HEK293 (cell line): Measurements from ENCODE around the gene ENDOD1.
A peak's percentile ranks its signal among the peaks of the same experiment; 100 is the strongest.

Experiments used
- CTCF ChIA-PET: fragments of 350-600 bp; formaldehyde crosslinking; extraction: SDS; loops from one replicate; lab custom pipeline; 2021; ENCODE audit warnings: antibody characterized with exemption; lab: Yijun Ruan, JAX
- POLR2A ChIA-PET: fragments of 300-600 bp; formaldehyde crosslinking; extraction: SDS; loops from one replicate; lab custom pipeline; 2020; ENCODE audit warnings: antibody characterized with exemption, inconsistent platforms; lab: Yijun Ruan, JAX
- H3K27ac ChIP-seq: fragments of 200-500 bp; sonication (Bioruptor generic); 2 replicates; pipeline ENCODE4 v1.5.1; 2014; ENCODE audit warnings: low read depth, low read length, control low read depth, inconsistent platforms; ENCODE audit errors: extremely low read depth
- H3K36me3 ChIP-seq, 2 experiments: fragments of 200-500 bp in 1 of 2; sonication (Bioruptor generic) in 1 of 2; 1 replicate in 1 of 2; 2 replicates in 1 of 2; pipeline ENCODE4 v1.5.1; 2014 to 2017; ENCODE audit warnings: inconsistent platforms in 2 of 2, low read length in 2 of 2; ENCODE audit not compliant: control insufficient read depth in 2 of 2, insufficient read depth in 1 of 2
- H3K4me1 ChIP-seq: fragments of 200-500 bp; sonication (Bioruptor generic); 2 replicates; pipeline ENCODE4 v1.5.1; 2014; ENCODE audit warnings: mild to moderate bottlenecking, low read length, inconsistent platforms; ENCODE audit not compliant: control insufficient read depth, insufficient read depth
- H3K4me3 ChIP-seq: 2 replicates; pipeline ENCODE4 v1.5.1; 2011; ENCODE audit warnings: low read depth, mild to moderate bottlenecking, control low read depth, low read length, moderate library complexity
- H3K9me3 ChIP-seq: fragments of 200-500 bp; sonication (Bioruptor generic); 2 replicates; pipeline ENCODE4 v1.5.1; 2014; ENCODE audit warnings: low read depth, low read length, inconsistent platforms; ENCODE audit not compliant: control insufficient read depth, insufficient read depth
- CTCF ChIP-seq: fragments of 450-650 bp; formaldehyde crosslinking; IDR thresholded peaks from 2 replicates; pipeline ENCODE4 v1.5.1; 2016; ENCODE audit warnings: missing biosample characterization, missing genetic modification characterization
- IKZF3 ChIP-seq: fragments of 450-650 bp; IDR thresholded peaks from 2 replicates; pipeline ENCODE4 v1.5.0; 2018; ENCODE audit warnings: missing biosample characterization, mild to moderate bottlenecking, missing genetic modification characterization, moderate library complexity
- KLF10 ChIP-seq: fragments of 450-650 bp; IDR thresholded peaks from 2 replicates; pipeline ENCODE4 v1.5.1; 2018; ENCODE audit warnings: missing biosample characterization, mild to moderate bottlenecking, missing genetic modification characterization
- PRDM1 ChIP-seq: fragments of 450-650 bp; formaldehyde crosslinking; IDR thresholded peaks from 2 replicates; pipeline ENCODE4; 2016; ENCODE audit warnings: missing biosample characterization, missing genetic modification characterization
- SP7 ChIP-seq: fragments of 450-650 bp; formaldehyde crosslinking; IDR thresholded peaks from 2 replicates; pipeline ENCODE4 v1.5.1; 2016; ENCODE audit warnings: missing biosample characterization, missing genetic modification characterization
- YY1 ChIP-seq: fragments of 450-650 bp; formaldehyde crosslinking; IDR thresholded peaks from 2 replicates; pipeline ENCODE4 v1.5.1; 2018; ENCODE audit warnings: missing biosample characterization, missing genetic modification characterization
- ZBTB1 ChIP-seq: fragments of 450-650 bp; formaldehyde crosslinking; IDR thresholded peaks from 2 replicates; pipeline ENCODE4 v1.5.1; 2016; ENCODE audit warnings: missing biosample characterization, missing genetic modification characterization
- ZBTB26 ChIP-seq: fragments of 450-650 bp; formaldehyde crosslinking; optimal IDR thresholded peaks from 2 replicates; pipeline ENCODE3; 2016; ENCODE audit warnings: missing biosample characterization, mild to moderate bottlenecking, missing genetic modification characterization
- ZEB2 ChIP-seq: fragments of 450-650 bp; formaldehyde crosslinking; IDR thresholded peaks from 2 replicates; pipeline ENCODE4 v1.5.1; 2016; ENCODE audit warnings: missing biosample characterization, missing genetic modification characterization
- ZFP3 ChIP-seq: fragments of 450-650 bp; formaldehyde crosslinking; IDR thresholded peaks from 2 replicates; pipeline ENCODE4 v1.5.1; 2016; ENCODE audit warnings: low read depth, missing biosample characterization, missing genetic modification characterization
- ZFP41 ChIP-seq: fragments of 450-650 bp; formaldehyde crosslinking; IDR thresholded peaks from 2 replicates; pipeline ENCODE4 v1.5.1; 2016; ENCODE audit warnings: missing biosample characterization, missing genetic modification characterization, borderline replicate concordance
- ZFP69B ChIP-seq: fragments of 450-650 bp; formaldehyde crosslinking; IDR thresholded peaks from 2 replicates; pipeline ENCODE4 v1.5.1; 2016; ENCODE audit warnings: missing biosample characterization, missing genetic modification characterization
- ZIC2 ChIP-seq: fragments of 450-650 bp; formaldehyde crosslinking; IDR thresholded peaks from 2 replicates; pipeline ENCODE4 v1.5.1; 2016; ENCODE audit warnings: missing biosample characterization, missing genetic modification characterization
- ZNF138 ChIP-seq: fragments of 450-650 bp; formaldehyde crosslinking; IDR thresholded peaks from 2 replicates; pipeline ENCODE4 v1.5.1; 2016; ENCODE audit warnings: missing biosample characterization, missing genetic modification characterization, borderline replicate concordance
- ZNF140 ChIP-seq: fragments of 450-650 bp; formaldehyde crosslinking; IDR thresholded peaks from 2 replicates; pipeline ENCODE4 v1.5.1; 2016; ENCODE audit warnings: missing biosample characterization, missing genetic modification characterization
- ZNF184 ChIP-seq: fragments of 450-650 bp; IDR thresholded peaks from 2 replicates; pipeline ENCODE4 v1.5.1; 2018; ENCODE audit warnings: missing biosample characterization, mild to moderate bottlenecking, missing genetic modification characterization
- ZNF19 ChIP-seq: fragments of 450-650 bp; formaldehyde crosslinking; IDR thresholded peaks from 2 replicates; pipeline ENCODE4; 2016; ENCODE audit warnings: missing biosample characterization, missing genetic modification characterization, low read depth
- ZNF211 ChIP-seq: fragments of 450-650 bp; formaldehyde crosslinking; IDR thresholded peaks from 2 replicates; pipeline ENCODE4 v1.5.1; 2016; ENCODE audit warnings: low read depth, missing biosample characterization, missing genetic modification characterization
- ZNF24 ChIP-seq: fragments of 450-650 bp; formaldehyde crosslinking; IDR thresholded peaks from 2 replicates; pipeline ENCODE4 v1.5.1; 2016; ENCODE audit warnings: missing biosample characterization, missing genetic modification characterization
- ZNF266 ChIP-seq: fragments of 450-650 bp; formaldehyde crosslinking; IDR thresholded peaks from 2 replicates; pipeline ENCODE4 v1.5.1; 2016; ENCODE audit warnings: missing biosample characterization, missing genetic modification characterization, low read depth
- ZNF362 ChIP-seq: fragments of 450-650 bp; formaldehyde crosslinking; IDR thresholded peaks from 2 replicates; pipeline ENCODE4 v1.5.1; 2016; ENCODE audit warnings: missing biosample characterization, missing genetic modification characterization
- ZNF529 ChIP-seq: fragments of 450-650 bp; formaldehyde crosslinking; IDR thresholded peaks from 2 replicates; pipeline ENCODE4 v1.5.1; 2017; ENCODE audit warnings: missing genetic modification characterization, missing biosample characterization; ENCODE audit not compliant: insufficient replicate concordance
- ZNF544 ChIP-seq: fragments of 450-650 bp; formaldehyde crosslinking; IDR thresholded peaks from 2 replicates; pipeline ENCODE4 v1.5.0; 2017; ENCODE audit warnings: missing biosample characterization, missing genetic modification characterization
- ZNF555 ChIP-seq: fragments of 450-650 bp; formaldehyde crosslinking; conservative IDR thresholded peaks from 2 replicates; pipeline ENCODE4 v1.5.1; 2017; ENCODE audit warnings: missing biosample characterization, mild to moderate bottlenecking, missing genetic modification characterization, inconsistent platforms
- ZNF621 ChIP-seq: fragments of 450-650 bp; formaldehyde crosslinking; IDR thresholded peaks from 2 replicates; pipeline ENCODE4 v1.5.1; 2017; ENCODE audit warnings: missing biosample characterization, missing genetic modification characterization
- ZNF654 ChIP-seq: fragments of 450-650 bp; formaldehyde crosslinking; IDR thresholded peaks from 2 replicates; pipeline ENCODE4 v1.5.1; 2016; ENCODE audit warnings: low read depth, missing biosample characterization, missing genetic modification characterization
- ZNF670 ChIP-seq: fragments of 450-650 bp; formaldehyde crosslinking; IDR thresholded peaks from 2 replicates; pipeline ENCODE4 v1.5.1; 2016; ENCODE audit warnings: missing biosample characterization, missing genetic modification characterization, low read depth
- ZNF747 ChIP-seq: fragments of 450-650 bp; formaldehyde crosslinking; IDR thresholded peaks from 2 replicates; pipeline ENCODE4 v1.5.1; 2016; ENCODE audit warnings: missing biosample characterization, missing genetic modification characterization
- ZNF76 ChIP-seq: fragments of 450-650 bp; formaldehyde crosslinking; IDR thresholded peaks from 2 replicates; pipeline ENCODE4; 2016; ENCODE audit warnings: low read depth, missing biosample characterization, missing genetic modification characterization, borderline replicate concordance
- ZSCAN30 ChIP-seq: fragments of 450-650 bp; IDR thresholded peaks from 2 replicates; pipeline ENCODE4 v1.5.1; 2018; ENCODE audit warnings: missing biosample characterization, mild to moderate bottlenecking, missing genetic modification characterization, moderate library complexity
- ZSCAN4 ChIP-seq: fragments of 450-650 bp; formaldehyde crosslinking; IDR thresholded peaks from 2 replicates; pipeline ENCODE4 v1.5.1; 2017; ENCODE audit warnings: missing biosample characterization, missing genetic modification characterization

ENDOD1 gene

GRCh38 chr11:95072948-95073347, 16.7 kb upstream of the ENDOD1 start:
- POLR2A ChIA-PET, result no interaction called here
- no peaks in the 10 kb centered on the region for H3K9me3 ChIP-seq
- TF ChIP-seq ZFP3 (tag by site-specific recombination) (no peak), YY1 (tag by site-specific recombination) (no peak), CTCF (no peak), ZFP69B (tag by site-specific recombination) (no peak), ZNF670 (no peak), ZSCAN30 (tag by site-specific recombination) (no peak), ZIC2 (no peak), IKZF3 (no peak), ZNF138 (no peak), ZNF266 (tag by site-specific recombination) (no peak), ZSCAN4 (tag by site-specific recombination) (no peak), ZNF747 (tag by site-specific recombination) (no peak), KLF10 (tag by site-specific recombination) (no peak), ZNF362 (no peak)
- no peak overlapping the region for H3K4me3 ChIP-seq
- H3K27ac ChIP-seq, result no peak overlapping the region
- no peaks in the 10 kb centered on the region; the same call in 1 of the 2 replicates for H3K4me1 ChIP-seq
- CTCF ChIA-PET, result interaction anchor here (0.7 to 10.7 kb wide), 5 partner anchors 18 to 224 kb away, joined by 3 to 63 read pairs (median 3); partner anchors contain the start of gene ENDOD1
- peaks cover 0 to 4% of the 10 kb centered on the region in 2 experiments; a peak in 1 of 3 replicates for H3K36me3 ChIP-seq

- no peaks in the 10 kb centered on the region for H3K9me3 ChIP-seq
- H3K4me1 ChIP-seq, result no peaks in the 10 kb centered on the region; the same call in 1 of the 2 replicates
- no peak overlapping the region for H3K4me3 ChIP-seq
- ChIA-PET CTCF (interaction anchor here (1.4 to 10.7 kb wide), 2 partner anchors 16 to 77 kb away, joined by 4 to 63 read pairs; partner anchors contain the start of gene ENDOD1), POLR2A (interaction anchor here (1.4 kb wide), 1 partner anchor 15 kb away, joined by 3 read pairs; the partner anchor contains the start of gene ENDOD1)
- H3K27ac ChIP-seq, result no peak overlapping the region; the same call in 1 of the 2 replicates
- peaks cover 0 to 4% of the 10 kb centered on the region in 2 experiments; a peak in 1 of 3 replicates for H3K36me3 ChIP-seq
- TF ChIP-seq PRDM1 (tag by site-specific recombination) (no peak), ZNF555 (tag by site-specific recombination) (no peak), ZNF654 (no peak), ZNF621 (tag by site-specific recombination) (no peak), YY1 (tag by site-specific recombination) (no peak), ZEB2 (tag by site-specific recombination) (no peak), ZBTB26 (no peak), ZNF140 (no peak), ZNF544 (tag by site-specific recombination) (no peak), ZNF19 (tag by site-specific recombination) (no peak), ZNF211 (tag by site-specific recombination) (no peak), ZNF529 (tag by site-specific recombination) (no peak), SP7 (peak; percentile 48; the same call in 1 of the 2 replicates), ZFP41 (tag by site-specific recombination) (no peak), ZNF184 (tag by site-specific recombination) (no peak), ZNF76 (tag by site-specific recombination) (no peak), ZNF24 (tag by site-specific recombination) (peak; percentile 32; the same call in 1 of the 2 replicates), ZBTB1 (tag by site-specific recombination) (no peak)
Observed at GRCh38 chr11:95074792-95075563, 14.7 kb upstream of the ENDOD1 start.
